ENCODE results near the gene CCS. TPM values are rescaled to one million over a fixed set of nuclear protein-coding genes. Genes with fewer than 3 reads are reported as not detected.
"Not testable (repeated sequence)": the region's sequence is repeated elsewhere in the genome, so short reads cannot be mapped to it uniquely, and the experiment has no call there.

CCS gene
- polyA plus RNA-seq, 3 donors from 2014 or later, result 34.3 to 52.8 (median 41.7) TPM

GRCh38 chr11:66631883-66632282 lies 38.9 kb downstream of the CCS start:
- Mint-ChIP-seq H3K27ac (peak overlapping the region in 4 of 6 donors; percentile 6 to 53 (median 21)), H3K9me3 (no peaks in the 10 kb centered on the region), H3K4me1 (peaks cover 38 to 59% of the 10 kb centered on the region in 2 donors), H3K36me3 (peaks cover 0 to 23% (median 4%) of the 10 kb centered on the region in 3 donors), H3K4me3 (no peak overlapping the region), H3K27me3 (ENCODE audit: low read depth in 3 of 3) (peaks cover 6 to 14% (median 10%) of the 10 kb centered on the region in 3 donors)
- DNase-seq, result no peak

- Mint-ChIP-seq H3K27ac (no peak overlapping the region), H3K4me3 (no peak overlapping the region), H3K36me3 (peaks cover 0 to 15% (median 2%) of the 10 kb centered on the region in 3 donors), H3K4me1 (peaks cover 39 to 59% of the 10 kb centered on the region in 2 donors), H3K9me3 (no peaks in the 10 kb centered on the region), H3K27me3 (ENCODE audit: low read depth in 3 of 3) (peaks cover 10 to 15% (median 14%) of the 10 kb centered on the region in 3 donors)
- DNase-seq, result no peak
Measured at GRCh38 chr11:66632952-66633351, 40.0 kb downstream of the CCS start.

GRCh38 chr11:66636411-66636810 lies 43.4 kb downstream of the CCS start:
- peaks cover 14 to 30% (median 25%) of the 10 kb centered on the region in 3 donors for H3K27me3 Mint-ChIP-seq (ENCODE audit: low read depth in 3 of 3)
- H3K9me3 Mint-ChIP-seq, result no peaks in the 10 kb centered on the region
- H3K4me3 Mint-ChIP-seq, result peak overlapping the region in 2 of 5 donors; percentile 30 to 63
- DNase-seq, result no peak
- H3K4me1 Mint-ChIP-seq, result peaks cover 51 to 63% of the 10 kb centered on the region in 2 donors
- H3K36me3 Mint-ChIP-seq, result peaks cover 4 to 18% (median 16%) of the 10 kb centered on the region in 3 donors
- peak overlapping the region; percentile 26 to 73 (median 58) for H3K27ac Mint-ChIP-seq

DNA sequence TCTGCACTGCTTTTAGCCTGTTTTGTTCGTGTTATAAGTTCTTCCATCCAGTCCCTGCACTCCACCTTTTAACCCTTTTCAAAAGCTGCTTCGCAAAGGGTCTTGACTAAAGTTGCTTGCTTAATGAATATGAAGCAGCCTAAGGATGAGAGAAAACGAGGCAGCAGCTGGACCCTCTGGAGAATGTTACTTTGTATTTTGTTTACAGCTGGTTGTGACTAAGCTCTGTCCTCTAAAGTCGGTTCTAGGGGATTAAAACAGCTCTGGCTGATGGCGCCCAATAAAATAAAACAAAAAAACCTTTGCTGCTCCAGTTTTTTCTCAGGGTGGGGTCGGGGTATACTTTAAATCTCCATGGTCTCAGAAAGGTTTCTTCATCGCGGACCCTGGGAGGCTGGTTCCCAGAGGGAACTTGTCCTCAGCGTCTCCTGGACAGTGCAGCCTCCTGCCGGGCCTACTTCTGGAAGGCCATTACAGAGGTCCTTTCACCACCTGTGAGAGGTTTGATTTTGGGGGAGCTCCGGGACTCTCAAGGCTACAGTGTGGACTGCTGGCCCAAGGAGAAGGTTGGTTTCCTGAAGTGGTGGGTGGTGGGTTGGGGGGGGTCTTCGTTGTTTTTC lies 44.7 kb downstream of the CCS start:
- Mint-ChIP-seq H3K4me1 (peaks cover 58 to 66% of the 10 kb centered on the region in 2 donors), H3K4me3 (peak overlapping the region; percentile 97 to 99 (median 98)), H3K36me3 (peaks cover 4 to 27% (median 19%) of the 10 kb centered on the region in 3 donors), H3K9me3 (no peaks in the 10 kb centered on the region), H3K27me3 (ENCODE audit: low read depth in 3 of 3) (peaks cover 12 to 30% (median 23%) of the 10 kb centered on the region in 3 donors), H3K27ac (peak overlapping the region; percentile 92 to 98 (median 96))
- DNase-seq, result no peak

GRCh38 chr11:66638177-66639065 lies 45.4 kb downstream of the CCS start, which contains the start of gene RBM4:
Gene RBM4, plus strand, starts transcription at chr11:66638703. Its CDS starts 1,009 bp downstream, at chr11:66639712.
- H3K9me3 Mint-ChIP-seq, result no peaks in the 10 kb centered on the region
- H3K36me3 Mint-ChIP-seq, result peaks cover 11 to 34% (median 26%) of the 10 kb centered on the region in 3 donors
- H3K4me3 Mint-ChIP-seq, result peak within 1 kb of the TSS; percentile 97 to 99 (median 98)

GRCh38 chr11:66639066-66639813 lies 46.3 kb downstream of the CCS start:
- H3K27ac Mint-ChIP-seq, result peak overlapping the region; percentile 95 to 98 (median 96)
- no peaks in the 10 kb centered on the region for H3K9me3 Mint-ChIP-seq
- peaks cover 13 to 39% (median 29%) of the 10 kb centered on the region in 3 donors for H3K36me3 Mint-ChIP-seq
- peaks cover 74 to 81% of the 10 kb centered on the region in 2 donors for H3K4me1 Mint-ChIP-seq
- H3K4me3 Mint-ChIP-seq, result peak overlapping the region; percentile 97 to 99 (median 98)
- H3K27me3 Mint-ChIP-seq (ENCODE audit: low read depth in 3 of 3), result peaks cover 15 to 30% (median 23%) of the 10 kb centered on the region in 3 donors
- DNase-seq, result peak; percentile 47 to 51 (median 48)

More at GRCh38 chr11:66638177-66639065, 45.4 kb downstream of the CCS start, which contains the start of gene RBM4:
- Mint-ChIP-seq H3K27ac (peak within 1 kb of the TSS; percentile 95 to 98 (median 96)), H3K4me1 (peaks cover 66 to 74% of the 10 kb centered on the region in 2 donors), H3K27me3 (ENCODE audit: low read depth in 3 of 3) (peaks cover 15 to 30% (median 23%) of the 10 kb centered on the region in 3 donors)
- DNase-seq, result peak; percentile 98

DNA sequence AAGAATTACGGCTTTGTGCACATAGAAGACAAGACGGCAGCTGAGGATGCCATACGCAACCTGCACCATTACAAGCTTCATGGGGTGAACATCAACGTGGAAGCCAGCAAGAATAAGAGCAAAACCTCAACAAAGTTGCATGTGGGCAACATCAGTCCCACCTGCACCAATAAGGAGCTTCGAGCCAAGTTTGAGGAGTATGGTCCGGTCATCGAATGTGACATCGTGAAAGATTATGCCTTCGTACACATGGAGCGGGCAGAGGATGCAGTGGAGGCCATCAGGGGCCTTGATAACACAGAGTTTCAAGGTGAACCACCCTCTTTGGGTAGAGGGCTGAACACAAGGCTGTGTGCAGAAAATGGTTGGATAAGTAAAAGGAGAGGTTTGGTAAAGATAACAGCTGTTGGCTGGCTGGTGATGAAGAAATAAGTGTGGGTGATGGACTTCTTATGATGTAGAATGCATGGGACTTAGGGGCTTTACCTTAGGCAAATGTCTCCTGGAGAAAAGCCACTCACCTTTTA lies 46.9 kb downstream of the CCS start:
- Mint-ChIP-seq H3K36me3 (peaks cover 13 to 43% (median 34%) of the 10 kb centered on the region in 3 donors), H3K27me3 (ENCODE audit: low read depth in 3 of 3) (peaks cover 15 to 28% (median 23%) of the 10 kb centered on the region in 3 donors), H3K4me1 (peaks cover 76 to 81% of the 10 kb centered on the region in 2 donors), H3K4me3 (peak overlapping the region; percentile 97 to 99 (median 98)), H3K27ac (peak overlapping the region; percentile 95 to 98 (median 96))
- not testable (repeated sequence) for DNase-seq, H3K9me3 Mint-ChIP-seq

DNA sequence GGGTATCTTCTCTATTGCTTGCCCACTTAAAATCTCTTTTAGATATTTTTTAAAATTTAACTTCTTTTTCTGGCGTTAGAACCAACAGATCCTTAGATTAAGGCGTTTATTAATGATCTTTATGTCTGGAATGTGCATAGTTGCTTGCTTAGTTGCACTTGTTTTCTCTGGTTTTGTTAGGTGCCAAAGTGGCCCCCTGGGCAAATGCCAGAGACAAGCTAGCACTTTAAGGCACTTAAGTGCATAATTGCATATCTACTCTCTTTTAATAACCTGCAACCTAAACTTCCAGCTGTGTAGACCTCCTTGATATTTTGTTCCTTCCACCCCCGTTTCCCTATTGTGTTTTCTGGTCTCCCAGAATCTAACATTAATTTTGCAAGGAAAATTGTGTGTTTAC lies 48.8 kb downstream of the CCS start:
- Mint-ChIP-seq H3K4me3 (peak overlapping the region; percentile 44 to 98 (median 66)), H3K4me1 (peaks cover 89 to 93% of the 10 kb centered on the region in 2 donors), H3K27me3 (ENCODE audit: low read depth in 3 of 3) (peaks cover 15 to 27% (median 21%) of the 10 kb centered on the region in 3 donors), H3K27ac (peak overlapping the region in 5 of 6 donors; percentile 38 to 83 (median 48)), H3K9me3 (no peaks in the 10 kb centered on the region), H3K36me3 (peaks cover 17 to 58% (median 52%) of the 10 kb centered on the region in 3 donors)
- no peak for DNase-seq

DNA sequence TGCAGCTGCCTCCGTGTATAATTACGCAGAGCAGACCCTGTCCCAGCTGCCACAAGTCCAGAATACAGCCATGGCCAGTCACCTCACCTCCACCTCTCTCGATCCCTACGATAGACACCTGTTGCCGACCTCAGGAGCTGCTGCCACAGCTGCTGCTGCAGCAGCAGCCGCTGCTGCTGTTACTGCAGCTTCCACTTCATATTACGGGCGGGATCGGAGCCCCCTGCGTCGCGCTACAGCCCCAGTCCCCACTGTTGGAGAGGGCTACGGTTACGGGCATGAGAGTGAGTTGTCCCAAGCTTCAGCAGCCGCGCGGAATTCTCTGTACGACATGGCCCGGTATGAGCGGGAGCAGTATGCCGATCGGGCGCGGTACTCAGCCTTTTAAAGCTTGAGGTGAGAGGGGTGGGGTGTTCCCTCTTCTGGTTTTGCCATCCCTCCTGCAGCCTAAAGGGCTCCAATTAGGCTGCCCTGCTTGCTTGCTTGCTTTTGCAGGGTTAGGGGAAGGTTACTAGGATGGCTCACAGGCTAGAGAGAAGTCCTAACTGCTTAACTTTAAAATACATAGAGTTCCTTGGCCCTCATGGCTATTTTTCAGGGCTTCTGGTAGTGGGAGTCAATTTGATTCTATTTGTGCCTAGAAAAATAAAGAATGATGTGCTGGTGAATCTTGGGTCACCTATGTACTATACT lies 50.9 kb downstream of the CCS start:
- peak overlapping the region in 3 of 5 donors; percentile 32 to 98 (median 38) for H3K4me3 Mint-ChIP-seq
- peaks cover 22 to 66% (median 65%) of the 10 kb centered on the region in 3 donors for H3K36me3 Mint-ChIP-seq
- peaks cover 85 to 95% of the 10 kb centered on the region in 2 donors for H3K4me1 Mint-ChIP-seq
- no peak for DNase-seq
- H3K9me3 Mint-ChIP-seq, result no peaks in the 10 kb centered on the region
- H3K27ac Mint-ChIP-seq, result peak overlapping the region in 1 of 6 donors; percentile 42
- H3K27me3 Mint-ChIP-seq (ENCODE audit: low read depth in 3 of 3), result peaks cover 7 to 10% (median 8%) of the 10 kb centered on the region in 3 donors

DNA sequence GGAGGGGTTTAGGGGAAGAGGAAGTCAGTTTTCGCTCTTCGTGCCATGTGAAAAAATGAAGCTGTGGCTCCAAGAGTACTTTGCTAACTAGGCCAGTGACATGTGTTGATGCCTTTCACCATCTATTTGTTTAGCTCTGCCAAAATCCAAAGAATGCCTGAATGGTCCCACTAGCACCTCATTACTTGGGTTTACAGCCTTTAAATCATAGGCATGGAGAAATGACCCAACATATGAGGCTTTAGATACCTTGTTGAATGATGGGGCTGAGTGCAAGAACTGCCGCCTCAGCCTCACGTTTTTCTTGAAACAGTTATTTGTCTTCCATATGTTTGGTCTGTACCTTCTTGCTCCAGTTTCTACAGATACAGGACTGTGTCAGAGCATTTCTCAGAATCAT lies 53.8 kb downstream of the CCS start:
- Mint-ChIP-seq H3K4me3 (peak overlapping the region in 1 of 5 donors; percentile 1), H3K9me3 (no peaks in the 10 kb centered on the region), H3K27ac (peak overlapping the region in 3 of 6 donors; percentile 18 to 58 (median 57)), H3K36me3 (peaks cover 18 to 49% (median 46%) of the 10 kb centered on the region in 3 donors), H3K4me1 (peaks cover 68 to 81% of the 10 kb centered on the region in 2 donors), H3K27me3 (ENCODE audit: low read depth in 3 of 3) (peaks cover 0 to 5% (median 4%) of the 10 kb centered on the region in 3 donors)
- DNase-seq, result no peak

GRCh38 chr11:66649903-66650302 lies 56.9 kb downstream of the CCS start:
- no peaks in the 10 kb centered on the region for H3K9me3 Mint-ChIP-seq
- peaks cover 9 to 31% (median 30%) of the 10 kb centered on the region in 3 donors for H3K36me3 Mint-ChIP-seq
- H3K27ac Mint-ChIP-seq, result no peak overlapping the region
- peaks cover 42 to 67% of the 10 kb centered on the region in 2 donors for H3K4me1 Mint-ChIP-seq
- DNase-seq, result no peak
- H3K27me3 Mint-ChIP-seq (ENCODE audit: low read depth in 3 of 3), result peaks cover 0 to 6% (median 6%) of the 10 kb centered on the region in 3 donors
- no peak overlapping the region for H3K4me3 Mint-ChIP-seq

GRCh38 chr11:66651016-66651415 lies 58.0 kb downstream of the CCS start:
- no peak for DNase-seq
- Mint-ChIP-seq H3K36me3 (peaks cover 6 to 24% (median 21%) of the 10 kb centered on the region in 3 donors), H3K27ac (no peak overlapping the region), H3K4me1 (peaks cover 35 to 62% of the 10 kb centered on the region in 2 donors), H3K27me3 (ENCODE audit: low read depth in 3 of 3) (peaks cover 0 to 6% (median 6%) of the 10 kb centered on the region in 3 donors), H3K4me3 (no peak overlapping the region), H3K9me3 (no peaks in the 10 kb centered on the region)

All from immature natural killer cell (primary cell).